ENCODE measurements around the gene CACNA2D3. TPM values are rescaled to one million over a fixed set of nuclear protein-coding genes. Genes with fewer than 3 reads are reported as not detected.
"Not testable (repeated sequence)": the region's sequence is repeated elsewhere in the genome, so short reads cannot be mapped to it uniquely, and the experiment has no call there.

Gene CACNA2D3
- total RNA-seq, 1 experiment from 2014 or later = 1.6 TPM

- H3K27me3 ChIP-seq (ENCODE audit: control insufficient read depth, insufficient read depth, low read length) = no peaks in the 10 kb centered on the region
- H3K4me3 ChIP-seq (ENCODE audit: insufficient read depth, low read depth, low read length) = no peak overlapping the region
- DNase-seq = no peak
- H3K36me3 ChIP-seq (replicated peaks; ENCODE audit: control insufficient read depth, insufficient read depth, low read length) = no peaks in the 10 kb centered on the region
Observed at GRCh38 chr3:54955496-54955895, 833.1 kb downstream of the CACNA2D3 start.

GRCh38 chr3:54955941-54956340 is 833.6 kb downstream of the CACNA2D3 start:
- Histone ChIP-seq H3K36me3 (replicated peaks; ENCODE audit: control insufficient read depth, insufficient read depth, low read length) (no peaks in the 10 kb centered on the region), H3K27me3 (ENCODE audit: control insufficient read depth, insufficient read depth, low read length) (no peaks in the 10 kb centered on the region), H3K4me3 (ENCODE audit: insufficient read depth, low read depth, low read length) (no peak overlapping the region)
- no peak for DNase-seq

- no peaks in the 10 kb centered on the region for H3K27me3 ChIP-seq (ENCODE audit: control insufficient read depth, insufficient read depth, low read length)
- no peaks in the 10 kb centered on the region for H3K36me3 ChIP-seq (replicated peaks; ENCODE audit: control insufficient read depth, insufficient read depth, low read length)
- DNase-seq = no peak
- H3K4me3 ChIP-seq (ENCODE audit: insufficient read depth, low read depth, low read length) = no peak overlapping the region
Observed at GRCh38 chr3:54957711-54958110, 835.4 kb downstream of the CACNA2D3 start.

GRCh38 chr3:54960082-54960481 is 837.7 kb downstream of the CACNA2D3 start:
- Histone ChIP-seq H3K36me3 (replicated peaks; ENCODE audit: control insufficient read depth, insufficient read depth, low read length) (no peaks in the 10 kb centered on the region), H3K4me3 (ENCODE audit: insufficient read depth, low read depth, low read length) (no peak overlapping the region), H3K27me3 (ENCODE audit: control insufficient read depth, insufficient read depth, low read length) (no peaks in the 10 kb centered on the region)
- no peak for DNase-seq

- no peak for DNase-seq
Observed at GRCh38 chr3:54960701-54961100, 838.3 kb downstream of the CACNA2D3 start.

GRCh38 chr3:54962200-54962599 is 839.8 kb downstream of the CACNA2D3 start:
- DNase-seq = no peak
- Histone ChIP-seq H3K4me3 (ENCODE audit: insufficient read depth, low read depth, low read length) (no peak overlapping the region), H3K36me3 (replicated peaks; ENCODE audit: control insufficient read depth, insufficient read depth, low read length) (no peaks in the 10 kb centered on the region), H3K27me3 (ENCODE audit: control insufficient read depth, insufficient read depth, low read length) (no peaks in the 10 kb centered on the region)

More at GRCh38 chr3:54960701-54961100, 838.3 kb downstream of the CACNA2D3 start:
- Histone ChIP-seq H3K36me3 (replicated peaks; ENCODE audit: control insufficient read depth, insufficient read depth, low read length) (no peaks in the 10 kb centered on the region), H3K4me3 (ENCODE audit: insufficient read depth, low read depth, low read length) (no peak overlapping the region), H3K27me3 (ENCODE audit: control insufficient read depth, insufficient read depth, low read length) (no peaks in the 10 kb centered on the region)

- no peaks in the 10 kb centered on the region for H3K27me3 ChIP-seq (ENCODE audit: control insufficient read depth, insufficient read depth, low read length)
- no peak overlapping the region for H3K4me3 ChIP-seq (ENCODE audit: insufficient read depth, low read depth, low read length)
- DNase-seq = no peak
- no peaks in the 10 kb centered on the region for H3K36me3 ChIP-seq (replicated peaks; ENCODE audit: control insufficient read depth, insufficient read depth, low read length)
Observed at GRCh38 chr3:54963641-54964040, 841.3 kb downstream of the CACNA2D3 start.

GRCh38 chr3:54964081-54964480 is 841.7 kb downstream of the CACNA2D3 start:
- no peaks in the 10 kb centered on the region for H3K27me3 ChIP-seq (ENCODE audit: control insufficient read depth, insufficient read depth, low read length)
- H3K4me3 ChIP-seq (ENCODE audit: insufficient read depth, low read depth, low read length) = no peak overlapping the region
- no peak for DNase-seq
- no peaks in the 10 kb centered on the region for H3K36me3 ChIP-seq (replicated peaks; ENCODE audit: control insufficient read depth, insufficient read depth, low read length)

GRCh38 chr3:54965746-54966145 is 843.4 kb downstream of the CACNA2D3 start:
- no peaks in the 10 kb centered on the region for H3K27me3 ChIP-seq (ENCODE audit: control insufficient read depth, insufficient read depth, low read length)
- no peak for DNase-seq
- H3K4me3 ChIP-seq (ENCODE audit: insufficient read depth, low read depth, low read length) = no peak overlapping the region
- no peaks in the 10 kb centered on the region for H3K36me3 ChIP-seq (replicated peaks; ENCODE audit: control insufficient read depth, insufficient read depth, low read length)

- H3K27me3 ChIP-seq (ENCODE audit: control insufficient read depth, insufficient read depth, low read length) = no peaks in the 10 kb centered on the region
- no peak overlapping the region for H3K4me3 ChIP-seq (ENCODE audit: insufficient read depth, low read depth, low read length)
- no peaks in the 10 kb centered on the region for H3K36me3 ChIP-seq (replicated peaks; ENCODE audit: control insufficient read depth, insufficient read depth, low read length)
- no peak for DNase-seq
Observed at GRCh38 chr3:54966979-54967378, 844.6 kb downstream of the CACNA2D3 start.

GRCh38 chr3:54967731-54968161 is 845.4 kb downstream of the CACNA2D3 start:
- H3K4me3 ChIP-seq (ENCODE audit: insufficient read depth, low read depth, low read length) = no peak overlapping the region
- H3K36me3 ChIP-seq (replicated peaks; ENCODE audit: control insufficient read depth, insufficient read depth, low read length) = no peaks in the 10 kb centered on the region
- H3K27me3 ChIP-seq (ENCODE audit: control insufficient read depth, insufficient read depth, low read length) = no peaks in the 10 kb centered on the region
- DNase-seq = no peak

- Histone ChIP-seq H3K4me3 (ENCODE audit: insufficient read depth, low read depth, low read length) (no peak overlapping the region), H3K36me3 (replicated peaks; ENCODE audit: control insufficient read depth, insufficient read depth, low read length) (no peaks in the 10 kb centered on the region), H3K27me3 (ENCODE audit: control insufficient read depth, insufficient read depth, low read length) (no peaks in the 10 kb centered on the region)
- no peak for DNase-seq
Observed at GRCh38 chr3:54968546-54969172, 846.3 kb downstream of the CACNA2D3 start.

- H3K27me3 ChIP-seq (ENCODE audit: control insufficient read depth, insufficient read depth, low read length) = no peaks in the 10 kb centered on the region
- no peak overlapping the region for H3K4me3 ChIP-seq (ENCODE audit: insufficient read depth, low read depth, low read length)
- H3K36me3 ChIP-seq (replicated peaks; ENCODE audit: control insufficient read depth, insufficient read depth, low read length) = no peaks in the 10 kb centered on the region
- no peak for DNase-seq
Observed at GRCh38 chr3:54969652-54970051, 847.3 kb downstream of the CACNA2D3 start.

GRCh38 chr3:54970895-54971294 is 848.5 kb downstream of the CACNA2D3 start:
- H3K4me3 ChIP-seq (ENCODE audit: insufficient read depth, low read depth, low read length) = no peak overlapping the region
- no peak for DNase-seq
- H3K27me3 ChIP-seq (ENCODE audit: control insufficient read depth, insufficient read depth, low read length) = no peaks in the 10 kb centered on the region
- no peaks in the 10 kb centered on the region for H3K36me3 ChIP-seq (replicated peaks; ENCODE audit: control insufficient read depth, insufficient read depth, low read length)

GRCh38 chr3:54977439-54977838 is 855.1 kb downstream of the CACNA2D3 start:
- Histone ChIP-seq H3K36me3 (replicated peaks; ENCODE audit: control insufficient read depth, insufficient read depth, low read length) (no peaks in the 10 kb centered on the region), H3K27me3 (ENCODE audit: control insufficient read depth, insufficient read depth, low read length) (no peaks in the 10 kb centered on the region), H3K4me3 (ENCODE audit: insufficient read depth, low read depth, low read length) (no peak overlapping the region)
- DNase-seq = no peak

- not testable (repeated sequence) for H3K36me3 ChIP-seq (replicated peaks; ENCODE audit: control insufficient read depth, insufficient read depth, low read length); DNase-seq; H3K4me3 ChIP-seq (ENCODE audit: insufficient read depth, low read depth, low read length); H3K27me3 ChIP-seq (ENCODE audit: control insufficient read depth, insufficient read depth, low read length)
Observed at GRCh38 chr3:54977946-54978345, 855.6 kb downstream of the CACNA2D3 start.

Data from H7 (cell line).